ENCODE results near the gene CAMK2D. TPM values are rescaled to one million over a fixed set of nuclear protein-coding genes. Genes with fewer than 3 reads are reported as not detected.

CAMK2D gene
- total and polyA plus RNA-seq, 4 donors, result 10.1 to 31.0 (median 25.6) TPM

DNA sequence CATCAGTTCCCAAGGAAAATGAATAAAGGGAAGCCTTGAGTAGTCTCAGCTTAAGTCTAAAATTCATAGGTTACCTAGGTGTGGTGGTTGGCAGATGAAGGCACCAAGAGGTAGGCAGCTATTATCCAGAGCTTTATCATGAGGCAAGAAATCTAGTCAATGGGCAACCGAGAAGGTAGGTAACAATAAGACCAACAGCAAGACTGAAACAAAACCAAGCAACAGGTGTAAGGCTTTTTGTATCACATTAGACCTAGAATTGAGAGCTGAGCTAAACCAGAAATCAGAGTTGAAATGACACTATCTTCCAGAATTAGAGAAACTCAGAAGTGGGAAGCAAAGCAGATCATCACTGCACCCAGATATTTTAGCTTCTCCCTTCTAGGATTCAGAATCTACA is 117.1 kb downstream of the CAMK2D start:
- H3K9me3 ChIP-seq (ENCODE audit: control insufficient read depth in 4 of 4, low read length in 3 of 4), result no peaks in the 10 kb centered on the region
- peaks cover 0 to 8% (median 7%) of the 10 kb centered on the region in 4 donors for H3K4me1 ChIP-seq (ENCODE audit: control insufficient read depth in 4 of 4, insufficient read depth in 4 of 4, low read length in 3 of 4)
- H3K9ac ChIP-seq (ENCODE audit: low read depth in 1 of 2, low read length in 2 of 2), result no peak overlapping the region
- DNase-seq (ENCODE audit: low spot score), result no peak
- H3K27me3 ChIP-seq (ENCODE audit: control insufficient read depth in 4 of 4, insufficient read depth in 4 of 4, low read length in 3 of 4), result no peaks in the 10 kb centered on the region
- WGBS, result 98% methylated on average over 1 of the region's 1 CpG
- TF ChIP-seq YY1 (IDR thresholded peaks at IDR 0.05), result no peak
- TF ChIP-seq, protein P1, sequence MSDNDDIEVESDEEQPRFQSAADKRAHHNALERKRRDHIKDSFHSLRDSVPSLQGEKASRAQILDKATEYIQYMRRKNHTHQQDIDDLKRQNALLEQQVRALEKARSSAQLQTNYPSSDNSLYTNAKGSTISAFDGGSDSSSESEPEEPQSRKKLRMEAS (IDR thresholded peaks at IDR 0.05), result no peak
- TF ChIP-seq HNF4A (conservative IDR thresholded peaks at IDR 0.05), result no peak
- no peak for TF ChIP-seq SP1 (IDR thresholded peaks at IDR 0.05)
- no peak for TF ChIP-seq RAD21 (IDR thresholded peaks at IDR 0.05)
- no peak overlapping the region for H3K27ac ChIP-seq (ENCODE audit: low read depth in 1 of 2, low read length in 2 of 2)
- H3K36me3 ChIP-seq (ENCODE audit: control insufficient read depth in 4 of 4, insufficient read depth in 3 of 4, low read depth in 1 of 4, low read length in 3 of 4), result no peaks in the 10 kb centered on the region
- H3K4me3 ChIP-seq (ENCODE audit: low read depth in 1 of 3, low read length in 3 of 3), result no peak overlapping the region

DNA sequence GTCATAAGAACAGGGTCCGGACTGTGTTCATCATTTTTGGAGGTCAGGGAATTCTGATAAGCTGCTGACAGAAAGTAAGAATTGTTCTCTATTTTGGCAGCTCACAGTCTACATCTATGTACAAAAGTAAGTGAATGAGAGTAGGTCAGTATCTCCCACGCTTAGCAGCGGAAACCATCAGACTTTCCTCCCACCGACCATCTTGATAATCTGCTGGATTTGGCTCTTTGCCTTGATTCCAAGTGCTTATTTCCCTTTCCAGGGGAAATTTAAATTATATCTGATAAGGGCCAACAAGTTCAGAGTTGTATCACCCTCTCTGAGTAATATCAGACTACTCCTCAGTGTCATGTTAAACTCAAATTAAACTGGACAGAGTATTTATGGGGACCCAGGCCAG is 118.0 kb downstream of the CAMK2D start:
- Histone ChIP-seq H3K27ac (ENCODE audit: low read depth in 1 of 2, low read length in 2 of 2) (no peak overlapping the region), H3K9me3 (ENCODE audit: control insufficient read depth in 4 of 4, low read length in 3 of 4) (no peaks in the 10 kb centered on the region), H3K4me3 (ENCODE audit: low read depth in 1 of 3, low read length in 3 of 3) (no peak overlapping the region), H3K9ac (ENCODE audit: low read depth in 1 of 2, low read length in 2 of 2) (no peak overlapping the region), H3K36me3 (ENCODE audit: control insufficient read depth in 4 of 4, insufficient read depth in 3 of 4, low read depth in 1 of 4, low read length in 3 of 4) (no peaks in the 10 kb centered on the region), H3K27me3 (ENCODE audit: control insufficient read depth in 4 of 4, insufficient read depth in 4 of 4, low read length in 3 of 4) (no peaks in the 10 kb centered on the region), H3K4me1 (ENCODE audit: control insufficient read depth in 4 of 4, insufficient read depth in 4 of 4, low read length in 3 of 4) (peaks cover 0 to 8% (median 7%) of the 10 kb centered on the region in 4 donors)
- 84% methylated on average over 4 of the region's 4 CpGs for WGBS
- TF ChIP-seq NR2F2 (IDR thresholded peaks at IDR 0.05), result no peak
- TF ChIP-seq FOXA1 (IDR thresholded peaks at IDR 0.05), result no peak
- no peak for TF ChIP-seq TAF1 (conservative IDR thresholded peaks at IDR 0.05)
- TF ChIP-seq SP1 (IDR thresholded peaks at IDR 0.05), result no peak
- no peak for TF ChIP-seq HNF4G (IDR thresholded peaks at IDR 0.05)
- TF ChIP-seq, protein P2, sequence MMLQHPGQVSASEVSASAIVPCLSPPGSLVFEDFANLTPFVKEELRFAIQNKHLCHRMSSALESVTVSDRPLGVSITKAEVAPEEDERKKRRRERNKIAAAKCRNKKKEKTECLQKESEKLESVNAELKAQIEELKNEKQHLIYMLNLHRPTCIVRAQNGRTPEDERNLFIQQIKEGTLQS (IDR thresholded peaks at IDR 0.05), result no peak
- no peak for TF ChIP-seq FOXA2 (IDR thresholded peaks at IDR 0.05)
- TF ChIP-seq, protein P3, sequence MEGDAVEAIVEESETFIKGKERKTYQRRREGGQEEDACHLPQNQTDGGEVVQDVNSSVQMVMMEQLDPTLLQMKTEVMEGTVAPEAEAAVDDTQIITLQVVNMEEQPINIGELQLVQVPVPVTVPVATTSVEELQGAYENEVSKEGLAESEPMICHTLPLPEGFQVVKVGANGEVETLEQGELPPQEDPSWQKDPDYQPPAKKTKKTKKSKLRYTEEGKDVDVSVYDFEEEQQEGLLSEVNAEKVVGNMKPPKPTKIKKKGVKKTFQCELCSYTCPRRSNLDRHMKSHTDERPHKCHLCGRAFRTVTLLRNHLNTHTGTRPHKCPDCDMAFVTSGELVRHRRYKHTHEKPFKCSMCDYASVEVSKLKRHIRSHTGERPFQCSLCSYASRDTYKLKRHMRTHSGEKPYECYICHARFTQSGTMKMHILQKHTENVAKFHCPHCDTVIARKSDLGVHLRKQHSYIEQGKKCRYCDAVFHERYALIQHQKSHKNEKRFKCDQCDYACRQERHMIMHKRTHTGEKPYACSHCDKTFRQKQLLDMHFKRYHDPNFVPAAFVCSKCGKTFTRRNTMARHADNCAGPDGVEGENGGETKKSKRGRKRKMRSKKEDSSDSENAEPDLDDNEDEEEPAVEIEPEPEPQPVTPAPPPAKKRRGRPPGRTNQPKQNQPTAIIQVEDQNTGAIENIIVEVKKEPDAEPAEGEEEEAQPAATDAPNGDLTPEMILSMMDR (IDR thresholded peaks at IDR 0.05; ENCODE audit: low read depth, low read length, missing input control), result no peak
- TF ChIP-seq GABPA (IDR thresholded peaks at IDR 0.05 in 1 of 2, conservative IDR thresholded peaks at IDR 0.05 in 1 of 2), result no peak
- no peak for TF ChIP-seq RXRA (IDR thresholded peaks at IDR 0.05)
- no peak for TF ChIP-seq EGR1 (IDR thresholded peaks at IDR 0.05; ENCODE audit: low read depth in 2 of 2)
- no peak for TF ChIP-seq YY1 (IDR thresholded peaks at IDR 0.05)
- TF ChIP-seq, protein P4, sequence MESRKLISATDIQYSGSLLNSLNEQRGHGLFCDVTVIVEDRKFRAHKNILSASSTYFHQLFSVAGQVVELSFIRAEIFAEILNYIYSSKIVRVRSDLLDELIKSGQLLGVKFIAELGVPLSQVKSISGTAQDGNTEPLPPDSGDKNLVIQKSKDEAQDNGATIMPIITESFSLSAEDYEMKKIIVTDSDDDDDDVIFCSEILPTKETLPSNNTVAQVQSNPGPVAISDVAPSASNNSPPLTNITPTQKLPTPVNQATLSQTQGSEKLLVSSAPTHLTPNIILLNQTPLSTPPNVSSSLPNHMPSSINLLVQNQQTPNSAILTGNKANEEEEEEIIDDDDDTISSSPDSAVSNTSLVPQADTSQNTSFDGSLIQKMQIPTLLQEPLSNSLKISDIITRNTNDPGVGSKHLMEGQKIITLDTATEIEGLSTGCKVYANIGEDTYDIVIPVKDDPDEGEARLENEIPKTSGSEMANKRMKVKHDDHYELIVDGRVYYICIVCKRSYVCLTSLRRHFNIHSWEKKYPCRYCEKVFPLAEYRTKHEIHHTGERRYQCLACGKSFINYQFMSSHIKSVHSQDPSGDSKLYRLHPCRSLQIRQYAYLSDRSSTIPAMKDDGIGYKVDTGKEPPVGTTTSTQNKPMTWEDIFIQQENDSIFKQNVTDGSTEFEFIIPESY (IDR thresholded peaks at IDR 0.05), result no peak
- TF ChIP-seq, protein P1 (IDR thresholded peaks at IDR 0.05), result no peak
- TF ChIP-seq JUND (IDR thresholded peaks at IDR 0.05), result no peak
- TF ChIP-seq, protein P5, sequence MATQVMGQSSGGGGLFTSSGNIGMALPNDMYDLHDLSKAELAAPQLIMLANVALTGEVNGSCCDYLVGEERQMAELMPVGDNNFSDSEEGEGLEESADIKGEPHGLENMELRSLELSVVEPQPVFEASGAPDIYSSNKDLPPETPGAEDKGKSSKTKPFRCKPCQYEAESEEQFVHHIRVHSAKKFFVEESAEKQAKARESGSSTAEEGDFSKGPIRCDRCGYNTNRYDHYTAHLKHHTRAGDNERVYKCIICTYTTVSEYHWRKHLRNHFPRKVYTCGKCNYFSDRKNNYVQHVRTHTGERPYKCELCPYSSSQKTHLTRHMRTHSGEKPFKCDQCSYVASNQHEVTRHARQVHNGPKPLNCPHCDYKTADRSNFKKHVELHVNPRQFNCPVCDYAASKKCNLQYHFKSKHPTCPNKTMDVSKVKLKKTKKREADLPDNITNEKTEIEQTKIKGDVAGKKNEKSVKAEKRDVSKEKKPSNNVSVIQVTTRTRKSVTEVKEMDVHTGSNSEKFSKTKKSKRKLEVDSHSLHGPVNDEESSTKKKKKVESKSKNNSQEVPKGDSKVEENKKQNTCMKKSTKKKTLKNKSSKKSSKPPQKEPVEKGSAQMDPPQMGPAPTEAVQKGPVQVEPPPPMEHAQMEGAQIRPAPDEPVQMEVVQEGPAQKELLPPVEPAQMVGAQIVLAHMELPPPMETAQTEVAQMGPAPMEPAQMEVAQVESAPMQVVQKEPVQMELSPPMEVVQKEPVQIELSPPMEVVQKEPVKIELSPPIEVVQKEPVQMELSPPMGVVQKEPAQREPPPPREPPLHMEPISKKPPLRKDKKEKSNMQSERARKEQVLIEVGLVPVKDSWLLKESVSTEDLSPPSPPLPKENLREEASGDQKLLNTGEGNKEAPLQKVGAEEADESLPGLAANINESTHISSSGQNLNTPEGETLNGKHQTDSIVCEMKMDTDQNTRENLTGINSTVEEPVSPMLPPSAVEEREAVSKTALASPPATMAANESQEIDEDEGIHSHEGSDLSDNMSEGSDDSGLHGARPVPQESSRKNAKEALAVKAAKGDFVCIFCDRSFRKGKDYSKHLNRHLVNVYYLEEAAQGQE (IDR thresholded peaks at IDR 0.05), result no peak
- no peak for TF ChIP-seq HNF4A (conservative IDR thresholded peaks at IDR 0.05)
- DNase-seq (ENCODE audit: low spot score), result no peak
